Calu3 (cell line): ENCODE results near the gene VLDLR. TPM values are rescaled to one million over a fixed set of nuclear protein-coding genes. Genes with fewer than 3 reads are reported as not detected.

ENCODE experiments used
- BruUV-seq: library from RNA; stranded (reverse); fragments of 400-500 nt; replicated peaks from 2 replicates; lab custom pipeline; 2021; lab: Mats Ljungman, UMichigan
- CTCF ChIA-PET: fragments of 300-600 bp; sonication (Branson Sonifier 250); formaldehyde crosslinking; loops from one replicate; lab custom pipeline; 2022; ENCODE audit warnings: antibody characterized with exemption; lab: Charles Lee
- DNase-seq: peaks from one replicate; pipeline ENCODE4 v3.0.0; 2022
- H3K27ac Mint-ChIP-seq: one replicate; pipeline ENCODE4 v1.8.0; 2022; ENCODE audit warnings: mixed read lengths; ENCODE audit not compliant: unreplicated experiment
- H3K27me3 Mint-ChIP-seq: one replicate; pipeline ENCODE4 v1.8.0; 2022; ENCODE audit warnings: mixed read lengths; ENCODE audit not compliant: unreplicated experiment
- H3K36me3 Mint-ChIP-seq: one replicate; pipeline ENCODE4 v1.8.0; 2022; ENCODE audit warnings: mild to moderate bottlenecking, moderate library complexity, mixed read lengths; ENCODE audit not compliant: insufficient read depth, unreplicated experiment
- H3K4me1 Mint-ChIP-seq: one replicate; pipeline ENCODE4 v1.8.0; 2022; ENCODE audit warnings: mild to moderate bottlenecking, low read depth, mixed read lengths; ENCODE audit not compliant: unreplicated experiment
- H3K4me3 Mint-ChIP-seq: one replicate; pipeline ENCODE4 v1.8.0; 2022; ENCODE audit warnings: mild to moderate bottlenecking, low read depth, moderate library complexity, mixed read lengths; ENCODE audit not compliant: unreplicated experiment
- H3K9me3 Mint-ChIP-seq: one replicate; pipeline ENCODE4 v1.8.0; 2022; ENCODE audit warnings: low read depth, mixed read lengths; ENCODE audit not compliant: unreplicated experiment
- CTCF ChIP-seq: fragments of 200-600 bp; IDR thresholded peaks from one replicate; pipeline ENCODE4 v1.8.0; 2022; ENCODE audit warnings: antibody characterized with exemption; ENCODE audit not compliant: unreplicated experiment
- intact Hi-C: fragments of 100-400 bp; cut with micrococcal nuclease; formaldehyde crosslinking; loops from one replicate; pipeline ENCODE4 v1.10.0; 2022; ENCODE audit not compliant: unreplicated experiment
- total RNA-seq: library from RNA; stranded (reverse); gene quantifications from 2 replicates; pipeline ENCODE4 v1.2.3, GENCODE V29; 2022

Gene VLDLR
- total RNA-seq, 1 experiment from 2014 or later: 17.8 TPM

GRCh38 chr9:2693056-2693455 is 71.5 kb downstream of the VLDLR start:
- no peak overlapping the region for H3K27ac Mint-ChIP-seq
- peaks cover 4% of the 10 kb centered on the region for H3K36me3 Mint-ChIP-seq
- no peaks in the 10 kb centered on the region for H3K4me1 Mint-ChIP-seq
- H3K4me3 Mint-ChIP-seq: no peak overlapping the region
- no peak for DNase-seq
- intact Hi-C loops: no loop called here
- BruUV-seq: no TSS peak
- TF ChIP-seq CTCF: no peak
- CTCF ChIA-PET: no interaction called here
- no peaks in the 10 kb centered on the region for H3K9me3 Mint-ChIP-seq
- H3K27me3 Mint-ChIP-seq: no peaks in the 10 kb centered on the region

GRCh38 chr9:2697492-2697891 is 75.9 kb downstream of the VLDLR start:
- no TSS peak for BruUV-seq
- DNase-seq: no peak
- no peaks in the 10 kb centered on the region for H3K9me3 Mint-ChIP-seq
- intact Hi-C loops: no loop called here
- CTCF ChIA-PET: no interaction called here
- H3K27ac Mint-ChIP-seq: no peak overlapping the region
- H3K4me1 Mint-ChIP-seq: no peaks in the 10 kb centered on the region
- TF ChIP-seq CTCF: no peak
- no peaks in the 10 kb centered on the region for H3K27me3 Mint-ChIP-seq
- H3K4me3 Mint-ChIP-seq: no peak overlapping the region
- peaks cover 4% of the 10 kb centered on the region for H3K36me3 Mint-ChIP-seq

- no peak overlapping the region for H3K4me3 Mint-ChIP-seq
Measured at GRCh38 chr9:2700398-2700797, 78.8 kb downstream of the VLDLR start.

GRCh38 chr9:2700909-2701550 is 79.4 kb downstream of the VLDLR start:
- no peaks in the 10 kb centered on the region for H3K4me1 Mint-ChIP-seq
- no peak overlapping the region for H3K27ac Mint-ChIP-seq
- H3K27me3 Mint-ChIP-seq: no peaks in the 10 kb centered on the region
- no peak for TF ChIP-seq CTCF
- H3K36me3 Mint-ChIP-seq: no peaks in the 10 kb centered on the region
- CTCF ChIA-PET: no interaction called here
- H3K4me3 Mint-ChIP-seq: no peak overlapping the region
- intact Hi-C loops: no loop called here
- H3K9me3 Mint-ChIP-seq: no peaks in the 10 kb centered on the region
- BruUV-seq: no TSS peak
- DNase-seq: no peak

More at GRCh38 chr9:2700398-2700797, 78.8 kb downstream of the VLDLR start:
- no peaks in the 10 kb centered on the region for H3K9me3 Mint-ChIP-seq
- no TSS peak for BruUV-seq
- CTCF ChIA-PET: no interaction called here
- no peak for TF ChIP-seq CTCF
- no peak overlapping the region for H3K27ac Mint-ChIP-seq
- H3K36me3 Mint-ChIP-seq: no peaks in the 10 kb centered on the region
- intact Hi-C loops: no loop called here
- H3K27me3 Mint-ChIP-seq: no peaks in the 10 kb centered on the region
- DNase-seq: no peak
- no peaks in the 10 kb centered on the region for H3K4me1 Mint-ChIP-seq
